A549 (cell line): Measurements from ENCODE around the gene MIEF1. TPM values are rescaled to one million over a fixed set of nuclear protein-coding genes. Genes with fewer than 3 reads are reported as not detected.
"Not testable (repeated sequence)": the region's sequence is repeated elsewhere in the genome, so short reads cannot be mapped to it uniquely, and the experiment has no call there.

Experiments
- ATAC-seq, 2 experiments: fragments of 200-7000 bp in 1 of 2; fragments of >200 bp in 1 of 2; cut with Nextera tagmentation in 1 of 2; cut with Tn5 transposase in 1 of 2; 3 replicates each; pipeline versions ENCODE4 v1.8.0 to v1.9.1; 2018 to 2020; ENCODE audit warnings: mild to moderate bottlenecking in 1 of 2, moderate library complexity in 1 of 2
- CTCF ChIA-PET: fragments of 300-600 bp; sonication (Branson Sonifier 250); formaldehyde crosslinking; extraction: SDS; loops from one replicate; lab custom pipeline; 2021; ENCODE audit warnings: antibody characterized with exemption, inconsistent platforms; lab: Yijun Ruan, JAX
- POLR2A ChIA-PET: fragments of 350-600 bp; formaldehyde crosslinking; extraction: SDS; loops from one replicate; lab custom pipeline; 2021; ENCODE audit warnings: antibody characterized with exemption, inconsistent platforms; lab: Yijun Ruan, JAX
- DNase-seq, 2 experiments: peaks; one replicate each; pipeline versions ENCODE4 v3.0.0 to v3.0.0-alpha.2; 2011 to 2016; ENCODE audit warnings: low read depth in 1 of 2, low spot score in 1 of 2
- FAIRE-seq: peaks from 2 replicates; lab custom pipeline; 2011; peaks lifted over from hg19 to GRCh38; lab: Jason Lieb, UNC
- H3K27ac ChIP-seq, 2 experiments: fragments of >200 bp; sonication (Bioruptor Twin); formaldehyde crosslinking; 3 replicates each; pipeline ENCODE4 v1.5.1; 2016 to 2017
- H3K4me1 ChIP-seq: fragments of >200 bp; sonication (Bioruptor Twin); formaldehyde crosslinking; 3 replicates; pipeline ENCODE4 v1.6.1; 2016
- H3K4me2 ChIP-seq: fragments of >200 bp; sonication (Bioruptor Twin); formaldehyde crosslinking; 3 replicates; pipeline ENCODE4 v1.6.1; 2016
- H3K4me3 ChIP-seq: fragments of >200 bp; sonication (Bioruptor Twin); formaldehyde crosslinking; 3 replicates; pipeline ENCODE4 v1.5.1; 2016
- H3K9me3 ChIP-seq: fragments of >200 bp; sonication (Bioruptor Twin); formaldehyde crosslinking; 3 replicates; pipeline ENCODE4 v1.6.1; 2016
- FOSB ChIP-seq: fragments of 250-450 bp; sonication (Bioruptor Pico); IDR thresholded peaks from 2 replicates; pipeline ENCODE4 v1.5.0; 2020; ENCODE audit warnings: mild to moderate bottlenecking, moderate library complexity
- FOSL2 ChIP-seq, 2 experiments: fragments of 450-650 bp in 1 of 2; fragments of >200 bp in 1 of 2; sonication (Bioruptor Twin) in 1 of 2; formaldehyde crosslinking; IDR thresholded peaks; 2 replicates each; pipeline versions ENCODE4 v1.5.0 to v1.6.1; 2016 to 2020; ENCODE audit warnings: mild to moderate bottlenecking in 1 of 2, moderate library complexity in 1 of 2
- HOXA7 ChIP-seq: fragments of 250-450 bp; sonication (Bioruptor Pico); IDR thresholded peaks from 2 replicates; pipeline ENCODE4 v1.5.0; 2020; ENCODE audit warnings: mild to moderate bottlenecking, moderate library complexity
- JUN ChIP-seq, 2 experiments: fragments of >200 bp; sonication (Bioruptor Twin); formaldehyde crosslinking; IDR thresholded peaks; 2 replicates in 1 of 2; 3 replicates in 1 of 2; pipeline ENCODE4 v1.6.1; 2016 to 2017
- KDM1A ChIP-seq: fragments of 200-600 bp; sonication (generic); IDR thresholded peaks from 2 replicates; pipeline ENCODE4 v1.6.1; 2016; ENCODE audit warnings: low read depth, mild to moderate bottlenecking
- NPAS2 ChIP-seq: fragments of 250-450 bp; sonication (Bioruptor Pico); IDR thresholded peaks from 2 replicates; pipeline ENCODE4 v1.8.0; 2022; ENCODE audit warnings: mild to moderate bottlenecking, moderate library complexity, borderline replicate concordance
- POLR2A ChIP-seq: IDR thresholded peaks from 2 replicates; pipeline ENCODE4 v1.6.1; 2012; ENCODE audit warnings: mild to moderate bottlenecking, low read length
- RARB ChIP-seq: fragments of 250-450 bp; sonication (Bioruptor Pico); IDR thresholded peaks from 2 replicates; pipeline ENCODE4 v1.8.0; 2021; ENCODE audit warnings: mild to moderate bottlenecking, moderate library complexity
- RFX5 ChIP-seq: fragments of 450-650 bp; IDR thresholded peaks from 2 replicates; pipeline ENCODE4 v1.7.1; 2014; ENCODE audit warnings: antibody characterized with exemption, mild to moderate bottlenecking, moderate library complexity
- TFCP2L1 ChIP-seq: fragments of 250-450 bp; sonication (Bioruptor Pico); IDR thresholded peaks from 2 replicates; pipeline ENCODE4 v1.5.0; 2021; ENCODE audit warnings: mild to moderate bottlenecking
- TP53 ChIP-seq: fragments of 250-450 bp; sonication (Bioruptor Pico); IDR thresholded peaks from 2 replicates; pipeline ENCODE4 v1.5.0; 2021; ENCODE audit warnings: mild to moderate bottlenecking, moderate library complexity
- ZSCAN20 ChIP-seq: fragments of 250-450 bp; sonication (Bioruptor Pico); IDR thresholded peaks from 2 replicates; pipeline ENCODE4 v1.8.0; 2022; ENCODE audit warnings: mild to moderate bottlenecking, moderate library complexity
- whole genome bisulfite sequencing: methylation state at CpG from one replicate; pipeline ENCODE4 v1.1.6; 2017; ENCODE audit errors: missing lambda C conversion rate; 5-methylcytosine and 5-hydroxymethylcytosine counted together
- polyA plus RNA-seq, 4 experiments: library from polyadenylated mRNA; depleted of rRNA in 3 of 4; stranded (reverse); fragments of >200 nt; fragmentation: RNase III in 1 of 4; extraction: RNeasy Plus Mini Kit Qiagen cat#74134 plus additional on column Dnase treatment in 1 of 4; gene quantifications; 2 replicates in 3 of 4; 3 replicates in 1 of 4; pipeline ENCODE4 v1.2.3, GENCODE V29; 2011 to 2017
- TF ChIP-seq, protein P1 (sequence below): fragments of 200-600 bp; sonication (generic); IDR thresholded peaks from 2 replicates; pipeline ENCODE4 v1.6.1; 2016; ENCODE audit warnings: antibody characterized with exemption, mild to moderate bottlenecking, moderate library complexity
- TF ChIP-seq, protein P2 (sequence below): IDR thresholded peaks from 2 replicates; pipeline ENCODE4 v1.6.1; 2012
- TF ChIP-seq, protein P3 (sequence below): fragments of >200 bp; sonication (Bioruptor Twin); formaldehyde crosslinking; IDR thresholded peaks from 2 replicates; pipeline ENCODE4 v1.6.1; 2016
- TF ChIP-seq, protein P4 (sequence below): fragments of >200 bp; sonication (Bioruptor Twin); formaldehyde crosslinking; IDR thresholded peaks from 3 replicates; pipeline ENCODE4 v1.6.1; 2016
- TF ChIP-seq, protein P5 (sequence below): fragments of 250-450 bp; sonication (Bioruptor Pico); IDR thresholded peaks from 2 replicates; pipeline ENCODE4 v1.5.0; 2021; ENCODE audit warnings: mild to moderate bottlenecking, moderate library complexity, borderline replicate concordance

Gene MIEF1
- polyA plus RNA-seq, 2 of the 4 experiments (the other 2 are of a cell fraction) = 18.8 to 20.5 TPM

DNA sequence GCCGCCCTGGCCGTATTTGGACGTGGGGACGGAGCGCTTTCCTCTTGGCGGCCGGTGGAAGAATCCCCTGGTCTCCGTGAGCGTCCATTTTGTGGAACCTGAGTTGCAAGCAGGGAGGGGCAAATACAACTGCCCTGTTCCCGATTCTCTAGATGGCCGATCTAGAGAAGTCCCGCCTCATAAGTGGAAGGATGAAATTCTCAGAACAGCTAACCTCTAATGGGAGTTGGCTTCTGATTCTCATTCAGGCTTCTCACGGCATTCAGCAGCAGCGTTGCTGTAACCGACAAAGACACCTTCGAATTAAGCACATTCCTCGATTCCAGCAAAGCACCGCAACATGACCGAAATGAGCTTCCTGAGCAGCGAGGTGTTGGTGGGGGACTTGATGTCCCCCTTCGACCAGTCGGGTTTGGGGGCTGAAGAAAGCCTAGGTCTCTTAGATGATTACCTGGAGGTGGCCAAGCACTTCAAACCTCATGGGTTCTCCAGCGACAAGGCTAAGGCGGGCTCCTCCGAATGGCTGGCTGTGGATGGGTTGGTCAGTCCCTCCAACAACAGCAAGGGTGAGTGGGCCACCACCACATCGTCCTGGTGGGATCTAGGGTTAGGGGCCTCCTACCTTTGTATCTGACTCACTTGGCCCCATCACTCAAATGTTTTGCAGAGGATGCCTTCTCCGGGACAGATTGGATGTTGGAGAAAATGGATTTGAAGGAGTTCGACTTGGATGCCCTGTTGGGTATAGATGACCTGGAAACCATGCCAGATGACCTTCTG, 19.2 kb downstream of the MIEF1 start:
- ATAC-seq, H3K9me3 ChIP-seq, DNase-seq, FAIRE-seq, CTCF ChIA-PET: not testable (repeated sequence)
- H3K4me3 ChIP-seq = peak overlapping the region; percentile 98
- peak overlapping the region; percentile 96 to 99 for H3K27ac ChIP-seq
- 0% methylated on average over 10 of the region's 28 CpGs for WGBS
- POLR2A ChIA-PET = interaction anchor here (0.6 to 1.7 kb wide), 3 partner anchors 7 to 122 kb away, joined by 3 to 27 read pairs (median 6); partner anchors contain the start of genes MIEF1 and TAB1
- peak overlapping the region; percentile 99 for H3K4me2 ChIP-seq
- H3K4me1 ChIP-seq = peaks cover 25% of the 10 kb centered on the region

DNA sequence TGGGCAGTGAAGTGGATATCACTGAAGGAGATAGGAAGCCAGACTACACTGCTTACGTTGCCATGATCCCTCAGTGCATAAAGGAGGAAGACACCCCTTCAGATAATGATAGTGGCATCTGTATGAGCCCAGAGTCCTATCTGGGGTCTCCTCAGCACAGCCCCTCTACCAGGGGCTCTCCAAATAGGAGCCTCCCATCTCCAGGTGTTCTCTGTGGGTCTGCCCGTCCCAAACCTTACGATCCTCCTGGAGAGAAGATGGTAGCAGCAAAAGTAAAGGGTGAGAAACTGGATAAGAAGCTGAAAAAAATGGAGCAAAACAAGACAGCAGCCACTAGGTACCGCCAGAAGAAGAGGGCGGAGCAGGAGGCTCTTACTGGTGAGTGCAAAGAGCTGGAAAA, 20.0 kb downstream of the MIEF1 start:
- Histone ChIP-seq H3K4me1 (peaks cover 25% of the 10 kb centered on the region), H3K4me3 (peak overlapping the region; percentile 98), H3K27ac (peak overlapping the region; percentile 96 to 99; a peak in 5 of 6 replicates), H3K4me2 (peak overlapping the region; percentile 99)
- 15% methylated on average over 5 of the region's 5 CpGs for WGBS
- CTCF ChIA-PET = interaction anchor here (0.9 to 1.4 kb wide), 3 partner anchors 12 to 211 kb away, joined by 3 to 4 read pairs (median 3); no protein-coding TSS in a partner anchor
- H3K9me3 ChIP-seq, DNase-seq, ATAC-seq, FAIRE-seq: not testable (repeated sequence)
- POLR2A ChIA-PET = interaction anchor here (1.1 to 1.4 kb wide), 3 partner anchors 9 to 522 kb away, joined by 3 to 5 read pairs (median 4); partner anchors contain the start of gene MIEF1

DNA sequence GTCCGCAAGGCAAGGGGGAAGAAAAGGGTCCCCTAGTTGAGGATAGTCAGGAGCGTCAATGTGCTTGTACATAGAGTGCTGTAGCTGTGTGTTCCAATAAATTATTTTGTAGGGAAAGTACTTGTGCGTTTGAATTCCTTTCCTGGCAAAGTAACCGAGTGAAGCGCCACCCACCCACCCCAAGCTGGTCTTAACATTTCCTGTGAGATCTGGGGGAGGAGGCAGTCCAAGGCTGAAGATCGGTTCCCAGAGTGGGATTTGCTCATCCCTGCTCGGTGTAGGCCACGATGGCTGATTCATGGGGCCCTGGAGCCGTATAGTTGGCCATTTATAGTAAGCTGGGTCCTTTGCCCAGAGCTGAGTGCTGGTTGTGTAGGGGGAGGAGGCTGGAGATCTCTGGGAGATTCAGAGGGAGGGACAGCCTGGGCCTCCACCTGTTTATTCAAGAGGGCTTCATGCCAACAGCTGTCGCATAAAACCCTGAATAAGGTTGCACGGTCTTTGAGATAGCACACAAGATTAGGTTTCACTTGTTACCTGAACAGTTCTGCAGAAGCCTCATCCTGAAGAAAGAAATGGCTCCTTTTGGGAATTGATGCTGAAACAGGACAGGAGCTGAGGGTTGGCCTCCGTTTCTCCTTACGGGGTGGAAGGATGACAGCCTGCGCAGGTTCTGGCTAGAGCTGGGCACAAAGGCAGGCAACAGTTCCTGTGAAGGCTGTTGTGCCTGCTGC, 20.6 kb downstream of the MIEF1 start:
- ChIA-PET CTCF (interaction anchor here (0.8 to 1.4 kb wide), 5 partner anchors 12 to 514 kb away, joined by 3 to 4 read pairs (median 3); no protein-coding TSS in a partner anchor), POLR2A (interaction anchor here (0.6 to 1.4 kb wide), 5 partner anchors 8 to 847 kb away, joined by 3 to 5 read pairs (median 3); partner anchors contain the start of genes MIEF1 and SGSM3)
- Histone ChIP-seq H3K4me1 (peaks cover 25% of the 10 kb centered on the region), H3K4me3 (peak overlapping the region; percentile 98), H3K9me3 (no peaks in the 10 kb centered on the region), H3K4me2 (peak overlapping the region; percentile 99), H3K27ac (peak overlapping the region; percentile 3 to 96; a peak in 5 of 6 replicates)
- TF ChIP-seq FOSB (peak; percentile 86), RARB (peak; percentile 82; the same call in 1 of the 2 replicates), TP53 (CRISPR knock-in tag) (peak; percentile 88; the same call in 1 of the 2 replicates), JUN (IDR thresholded peaks at IDR 0.05) (peak in 1 of 2 experiments; percentile 72; a peak in 4 of 5 replicates), ZSCAN20 (CRISPR knock-in tag) (no peak), FOSL2 (IDR thresholded peaks at IDR 0.05) (no peak), FOSL2 (CRISPR knock-in tag; IDR thresholded peaks at IDR 0.05) (peak; percentile 10; the same call in 1 of the 2 replicates), KDM1A (no peak), HOXA7 (CRISPR knock-in tag) (peak; percentile 97), RFX5 (no peak), NPAS2 (CRISPR knock-in tag) (no peak), TFCP2L1 (peak; percentile 89), POLR2A (0 out of 2 replicates have a peak, but pooled peaks have one; percentile 12)
- TF ChIP-seq, protein P1, sequence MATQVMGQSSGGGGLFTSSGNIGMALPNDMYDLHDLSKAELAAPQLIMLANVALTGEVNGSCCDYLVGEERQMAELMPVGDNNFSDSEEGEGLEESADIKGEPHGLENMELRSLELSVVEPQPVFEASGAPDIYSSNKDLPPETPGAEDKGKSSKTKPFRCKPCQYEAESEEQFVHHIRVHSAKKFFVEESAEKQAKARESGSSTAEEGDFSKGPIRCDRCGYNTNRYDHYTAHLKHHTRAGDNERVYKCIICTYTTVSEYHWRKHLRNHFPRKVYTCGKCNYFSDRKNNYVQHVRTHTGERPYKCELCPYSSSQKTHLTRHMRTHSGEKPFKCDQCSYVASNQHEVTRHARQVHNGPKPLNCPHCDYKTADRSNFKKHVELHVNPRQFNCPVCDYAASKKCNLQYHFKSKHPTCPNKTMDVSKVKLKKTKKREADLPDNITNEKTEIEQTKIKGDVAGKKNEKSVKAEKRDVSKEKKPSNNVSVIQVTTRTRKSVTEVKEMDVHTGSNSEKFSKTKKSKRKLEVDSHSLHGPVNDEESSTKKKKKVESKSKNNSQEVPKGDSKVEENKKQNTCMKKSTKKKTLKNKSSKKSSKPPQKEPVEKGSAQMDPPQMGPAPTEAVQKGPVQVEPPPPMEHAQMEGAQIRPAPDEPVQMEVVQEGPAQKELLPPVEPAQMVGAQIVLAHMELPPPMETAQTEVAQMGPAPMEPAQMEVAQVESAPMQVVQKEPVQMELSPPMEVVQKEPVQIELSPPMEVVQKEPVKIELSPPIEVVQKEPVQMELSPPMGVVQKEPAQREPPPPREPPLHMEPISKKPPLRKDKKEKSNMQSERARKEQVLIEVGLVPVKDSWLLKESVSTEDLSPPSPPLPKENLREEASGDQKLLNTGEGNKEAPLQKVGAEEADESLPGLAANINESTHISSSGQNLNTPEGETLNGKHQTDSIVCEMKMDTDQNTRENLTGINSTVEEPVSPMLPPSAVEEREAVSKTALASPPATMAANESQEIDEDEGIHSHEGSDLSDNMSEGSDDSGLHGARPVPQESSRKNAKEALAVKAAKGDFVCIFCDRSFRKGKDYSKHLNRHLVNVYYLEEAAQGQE = no peak
- TF ChIP-seq, protein P2, sequence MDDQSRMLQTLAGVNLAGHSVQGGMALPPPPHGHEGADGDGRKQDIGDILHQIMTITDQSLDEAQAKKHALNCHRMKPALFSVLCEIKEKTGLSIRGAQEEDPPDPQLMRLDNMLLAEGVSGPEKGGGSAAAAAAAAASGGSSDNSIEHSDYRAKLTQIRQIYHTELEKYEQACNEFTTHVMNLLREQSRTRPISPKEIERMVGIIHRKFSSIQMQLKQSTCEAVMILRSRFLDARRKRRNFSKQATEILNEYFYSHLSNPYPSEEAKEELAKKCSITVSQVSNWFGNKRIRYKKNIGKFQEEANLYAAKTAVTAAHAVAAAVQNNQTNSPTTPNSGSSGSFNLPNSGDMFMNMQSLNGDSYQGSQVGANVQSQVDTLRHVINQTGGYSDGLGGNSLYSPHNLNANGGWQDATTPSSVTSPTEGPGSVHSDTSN = peak; percentile 43; the same call in 1 of the 2 replicates
- TF ChIP-seq, protein P3, sequence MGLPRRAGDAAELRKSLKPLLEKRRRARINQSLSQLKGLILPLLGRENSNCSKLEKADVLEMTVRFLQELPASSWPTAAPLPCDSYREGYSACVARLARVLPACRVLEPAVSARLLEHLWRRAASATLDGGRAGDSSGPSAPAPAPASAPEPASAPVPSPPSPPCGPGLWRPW = no peak
- TF ChIP-seq, protein P4, sequence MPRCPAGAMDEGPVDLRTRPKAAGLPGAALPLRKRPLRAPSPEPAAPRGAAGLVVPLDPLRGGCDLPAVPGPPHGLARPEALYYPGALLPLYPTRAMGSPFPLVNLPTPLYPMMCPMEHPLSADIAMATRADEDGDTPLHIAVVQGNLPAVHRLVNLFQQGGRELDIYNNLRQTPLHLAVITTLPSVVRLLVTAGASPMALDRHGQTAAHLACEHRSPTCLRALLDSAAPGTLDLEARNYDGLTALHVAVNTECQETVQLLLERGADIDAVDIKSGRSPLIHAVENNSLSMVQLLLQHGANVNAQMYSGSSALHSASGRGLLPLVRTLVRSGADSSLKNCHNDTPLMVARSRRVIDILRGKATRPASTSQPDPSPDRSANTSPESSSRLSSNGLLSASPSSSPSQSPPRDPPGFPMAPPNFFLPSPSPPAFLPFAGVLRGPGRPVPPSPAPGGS = no peak; the same call in 2 of the 3 replicates
- TF ChIP-seq, protein P5, sequence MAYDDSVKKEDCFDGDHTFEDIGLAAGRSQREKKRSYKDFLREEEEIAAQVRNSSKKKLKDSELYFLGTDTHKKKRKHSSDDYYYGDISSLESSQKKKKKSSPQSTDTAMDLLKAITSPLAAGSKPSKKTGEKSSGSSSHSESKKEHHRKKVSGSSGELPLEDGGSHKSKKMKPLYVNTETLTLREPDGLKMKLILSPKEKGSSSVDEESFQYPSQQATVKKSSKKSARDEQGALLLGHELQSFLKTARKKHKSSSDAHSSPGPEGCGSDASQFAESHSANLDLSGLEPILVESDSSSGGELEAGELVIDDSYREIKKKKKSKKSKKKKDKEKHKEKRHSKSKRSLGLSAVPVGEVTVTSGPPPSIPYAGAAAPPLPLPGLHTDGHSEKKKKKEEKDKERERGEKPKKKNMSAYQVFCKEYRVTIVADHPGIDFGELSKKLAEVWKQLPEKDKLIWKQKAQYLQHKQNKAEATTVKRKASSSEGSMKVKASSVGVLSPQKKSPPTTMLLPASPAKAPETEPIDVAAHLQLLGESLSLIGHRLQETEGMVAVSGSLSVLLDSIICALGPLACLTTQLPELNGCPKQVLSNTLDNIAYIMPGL (CRISPR knock-in tag) = 0 out of 2 replicates have a peak, but pooled peaks have one; percentile 14
- FAIRE-seq (no peak), DNase-seq (peak; percentile 32 to 41), ATAC-seq (no peak)
- WGBS = 31% methylated on average over 12 of the region's 14 CpGs
